PC-9 (cell line): ENCODE measurements around the gene KMT2A.

Source experiments
- CTCF ChIP-seq: fragments of 200-600 bp; sonication (generic); conservative IDR thresholded peaks from 2 replicates; pipeline ENCODE4 v1.6.1; 2017; ENCODE audit warnings: mixed run types, antibody characterized with exemption, mild to moderate bottlenecking, moderate library complexity
- EZH2 ChIP-seq: fragments of 200-600 bp; sonication (generic); IDR thresholded peaks from 2 replicates; pipeline ENCODE4 v1.8.0; 2017; ENCODE audit warnings: antibody characterized with exemption, low read depth

GRCh38 chr11:118522571-118523072 lies 86.3 kb downstream of the KMT2A start:
- TF ChIP-seq CTCF (peak; percentile 47; the same call in 1 of the 2 replicates), EZH2 (no peak)
